Mesenteric fat pad (tissue), 1 donor: ENCODE measurements around the gene LSM11. TPM values are rescaled to one million over a fixed set of nuclear protein-coding genes. Genes with fewer than 3 reads are reported as not detected.

Experiments used
- DNase-seq: peaks from one replicate; pipeline ENCODE4 v3.0.0-alpha.2; 2020; ENCODE audit warnings: low spot score
- total RNA-seq: library from RNA; stranded (reverse); fragmentation: NEBNext Ultra II Directional; extraction: Animal tissue kit (Norgen Biotek cat#: 25700); gene quantifications from one replicate; pipeline ENCODE4 v1.2.1, GENCODE V29; 2021
- donor health status: DM: yes; HTN: yes; CAD: no.

LSM11 gene
- total RNA-seq, 1 donor from 2014 or later = 2.1 TPM

GRCh38 chr5:157732596-157733262 is 10.8 kb upstream of the LSM11 start:
- DNase-seq = no peak

- no peak for DNase-seq
These were observed 9.1 kb upstream of the LSM11 start for GRCh38 chr5:157734436-157734835.

GRCh38 chr5:157735991-157736390 is 7.5 kb upstream of the LSM11 start:
- no peak for DNase-seq

GRCh38 chr5:157739388-157740228 is 3.9 kb upstream of the LSM11 start:
- no peak for DNase-seq

GRCh38 chr5:157740229-157740610 is 3.3 kb upstream of the LSM11 start:
- no peak for DNase-seq

- DNase-seq = no peak
These were observed 2.4 kb upstream of the LSM11 start for GRCh38 chr5:157741131-157741530.

- DNase-seq = no peak
These were observed 819 bp downstream of the LSM11 start for GRCh38 chr5:157744051-157745011.

- DNase-seq = no peak
These were observed 1.5 kb downstream of the LSM11 start for GRCh38 chr5:157745041-157745456.

- no peak for DNase-seq
These were observed 3.7 kb downstream of the LSM11 start for GRCh38 chr5:157747173-157747740.

- no peak for DNase-seq
These were observed 4.5 kb downstream of the LSM11 start for GRCh38 chr5:157747766-157748700.

- DNase-seq = no peak
These were observed 5.4 kb downstream of the LSM11 start for GRCh38 chr5:157748760-157749461.

GRCh38 chr5:157749462-157749799 is 5.9 kb downstream of the LSM11 start:
- no peak for DNase-seq

- DNase-seq = no peak
These were observed 6.8 kb downstream of the LSM11 start for GRCh38 chr5:157750320-157750719.

- no peak for DNase-seq
These were observed 12.6 kb downstream of the LSM11 start for GRCh38 chr5:157756122-157756521.

- DNase-seq = no peak
These were observed 15.2 kb downstream of the LSM11 start for GRCh38 chr5:157758706-157759105.

GRCh38 chr5:157761690-157762621 is 18.4 kb downstream of the LSM11 start:
- DNase-seq = no peak

- DNase-seq = no peak
These were observed 21.0 kb downstream of the LSM11 start for GRCh38 chr5:157764531-157764930.

GRCh38 chr5:157766442-157766841 is 22.9 kb downstream of the LSM11 start:
- DNase-seq = no peak
